Fibroblast of skin of right biceps (primary cell): Measurements from ENCODE around the gene TRAK1.
A peak's percentile ranks its signal among the peaks of the same experiment; 100 is the strongest.
"Not testable (repeated sequence)": the region's sequence is repeated elsewhere in the genome, so short reads cannot be mapped to it uniquely, and the experiment has no call there.

Experiments used
- DNase-seq: peaks from one replicate; pipeline ENCODE4 v3.0.0-alpha.2; 2013

TRAK1 gene

DNA sequence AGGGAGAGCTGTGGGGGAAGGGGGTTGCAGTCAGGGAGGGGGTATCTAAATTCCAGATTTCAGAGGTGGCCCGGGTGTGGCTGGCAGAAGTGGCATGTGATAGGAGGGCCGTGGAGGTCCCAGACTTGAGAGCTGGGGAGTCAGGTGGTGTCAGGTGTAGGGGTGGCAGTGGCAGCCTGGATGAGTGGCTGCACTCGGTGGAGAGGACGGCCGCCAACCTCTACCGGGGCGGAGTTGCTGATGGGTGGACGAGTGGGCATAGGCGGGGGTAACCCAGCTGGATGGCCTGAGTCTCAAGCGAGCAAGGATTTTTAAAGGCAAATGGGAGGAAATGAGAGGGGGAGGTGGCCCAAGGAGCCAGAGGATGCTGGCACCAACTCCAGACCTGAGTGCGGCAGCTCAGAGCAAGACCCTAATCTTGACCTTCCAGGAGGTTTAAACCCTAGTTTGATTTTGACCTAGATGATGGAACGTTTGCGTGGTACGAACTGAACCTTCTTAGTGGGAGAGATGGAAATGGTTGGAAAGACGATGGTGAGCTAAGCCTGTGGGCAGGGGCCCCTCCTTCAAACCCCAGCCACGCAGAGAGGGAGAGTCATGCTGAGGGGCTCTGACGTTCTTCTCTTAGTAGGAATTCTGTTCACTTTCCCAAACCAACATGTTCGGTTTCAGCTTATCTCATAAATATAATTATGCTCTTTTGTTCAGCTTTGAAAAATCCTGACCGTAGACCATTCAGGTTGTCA, 8.0 kb downstream of the TRAK1 start:
- no peak for DNase-seq

DNA sequence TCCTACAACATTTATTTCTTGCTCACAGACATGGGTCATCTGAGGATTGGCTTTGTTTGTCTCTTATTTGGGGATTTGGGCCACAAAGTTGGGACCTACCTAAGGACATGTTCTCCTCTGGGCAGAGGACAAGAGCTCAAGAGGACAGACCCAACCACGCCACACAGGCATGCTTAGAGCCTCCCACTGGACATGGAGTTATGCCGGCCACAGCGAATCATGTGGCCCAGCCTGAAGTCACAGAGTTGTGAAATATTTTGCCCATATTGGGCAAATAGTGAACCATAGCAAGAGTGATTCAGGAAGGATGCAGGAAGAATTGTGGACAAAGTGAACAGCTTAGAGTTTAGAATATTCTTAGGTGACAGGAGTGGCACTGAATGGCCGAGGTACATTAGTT, 9.9 kb downstream of the TRAK1 start:
- peak; percentile 80 for DNase-seq

DNA sequence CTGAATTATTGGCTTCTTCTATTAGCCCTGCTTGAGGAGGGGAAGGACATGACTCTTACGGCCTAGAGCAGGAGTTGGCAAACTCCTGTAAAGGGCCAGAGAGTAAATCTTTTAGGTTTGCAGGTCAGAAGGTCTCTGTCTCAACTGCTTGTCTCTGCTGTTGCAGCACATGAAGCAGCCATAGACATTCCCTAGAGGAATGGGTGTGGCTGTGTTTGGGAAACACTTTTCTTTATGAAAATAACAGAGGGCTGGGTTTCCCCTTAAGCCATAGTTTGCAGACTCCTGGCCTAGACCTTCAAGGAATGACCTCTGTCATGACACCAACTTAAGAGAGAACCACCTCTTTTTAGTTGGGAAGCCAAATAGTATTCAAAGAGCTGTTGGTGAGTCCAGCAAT, 10.3 kb downstream of the TRAK1 start:
- DNase-seq: no peak

DNA sequence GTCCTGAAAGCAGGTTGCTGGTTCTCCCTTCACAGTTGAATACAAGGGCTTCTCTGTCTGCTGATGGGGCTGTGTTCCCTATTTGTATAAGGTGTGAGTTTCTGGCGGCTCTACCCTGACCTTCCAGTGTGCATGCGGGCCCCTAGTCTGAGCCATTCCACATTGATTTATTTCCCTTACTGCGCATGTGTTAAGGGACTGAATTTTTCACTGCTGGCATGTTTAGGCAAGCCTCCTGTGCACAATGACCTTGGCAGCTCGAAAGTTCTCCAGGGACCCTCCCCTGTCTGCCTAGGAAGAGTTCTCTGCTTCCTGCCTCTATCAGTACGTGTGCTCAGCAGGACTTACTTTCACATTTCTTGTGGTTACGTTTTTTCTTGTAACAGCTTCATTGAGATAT, 11.4 kb downstream of the TRAK1 start:
- no peak for DNase-seq

DNA sequence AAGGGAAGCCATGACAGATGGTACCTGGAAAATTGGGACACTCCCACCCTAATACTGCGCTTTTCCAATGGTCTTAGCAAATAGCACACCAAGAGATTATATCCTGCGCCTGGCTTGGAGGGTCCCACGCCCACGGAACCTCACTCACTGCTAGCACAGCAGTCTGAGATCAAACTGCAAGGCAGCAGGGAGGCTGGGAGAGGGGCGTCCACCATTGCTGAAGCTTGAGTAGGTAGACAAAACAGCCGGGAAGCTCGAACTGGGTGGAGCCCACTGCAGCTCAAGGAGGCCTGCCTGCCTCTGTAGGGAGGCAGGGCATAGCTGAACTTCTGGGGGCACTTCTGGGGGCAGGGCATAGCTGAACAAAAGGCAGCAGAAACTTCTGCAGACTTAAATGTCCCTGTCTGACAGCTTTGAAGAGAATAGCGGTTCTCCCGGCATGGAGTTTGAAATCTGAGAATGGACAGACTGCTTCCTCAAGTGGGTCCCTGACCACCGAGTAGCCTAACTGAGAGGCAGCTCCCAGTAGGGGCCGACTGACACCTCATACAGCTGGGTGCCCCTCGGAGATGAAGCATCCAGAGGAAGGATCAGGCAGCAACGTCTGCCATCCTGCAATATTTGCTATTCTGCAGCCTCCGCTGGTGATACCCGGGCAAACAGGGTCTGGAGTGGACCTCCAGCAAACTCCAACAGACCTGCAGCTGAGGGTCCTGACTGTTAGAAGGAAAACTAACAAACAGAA, 12.9 kb downstream of the TRAK1 start:
- DNase-seq: not testable (repeated sequence)

DNA sequence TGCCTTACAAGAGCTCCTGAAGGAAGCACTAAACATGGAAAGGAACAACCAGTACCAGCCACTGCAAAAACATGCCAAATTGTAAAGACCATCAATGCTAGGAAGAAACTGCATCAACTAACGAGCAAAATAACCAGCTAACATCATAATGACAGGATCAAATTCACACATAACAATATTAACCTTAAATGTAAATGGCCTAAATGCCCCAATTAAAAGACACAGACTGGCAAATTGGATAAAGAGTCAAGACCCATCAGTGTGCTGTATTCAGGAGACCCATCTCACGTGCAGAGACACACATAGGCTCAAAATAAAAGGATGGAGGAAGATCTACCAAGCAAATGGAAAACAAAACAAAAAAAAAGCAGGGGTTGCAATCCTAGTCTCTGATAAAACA, 14.8 kb downstream of the TRAK1 start:
- not testable (repeated sequence) for DNase-seq

DNA sequence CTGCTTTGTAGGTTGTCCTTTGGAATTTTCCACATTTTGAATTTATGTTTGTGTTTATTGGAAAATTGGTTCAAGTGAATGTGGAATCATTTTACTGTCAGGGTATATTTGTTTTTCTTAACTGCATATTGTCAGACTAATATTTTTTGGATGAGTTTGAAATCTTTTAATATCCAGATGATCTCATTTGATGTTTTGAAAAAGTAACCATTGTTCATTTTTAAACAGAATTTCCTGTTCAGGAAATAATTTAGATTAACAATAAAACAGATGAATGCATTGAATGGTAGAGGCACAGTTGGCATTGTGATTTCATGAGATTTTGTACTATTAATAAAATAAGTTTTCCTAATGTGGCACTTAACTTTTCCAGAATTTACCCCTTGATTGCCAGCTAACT, 15.5 kb downstream of the TRAK1 start:
- no peak for DNase-seq

DNA sequence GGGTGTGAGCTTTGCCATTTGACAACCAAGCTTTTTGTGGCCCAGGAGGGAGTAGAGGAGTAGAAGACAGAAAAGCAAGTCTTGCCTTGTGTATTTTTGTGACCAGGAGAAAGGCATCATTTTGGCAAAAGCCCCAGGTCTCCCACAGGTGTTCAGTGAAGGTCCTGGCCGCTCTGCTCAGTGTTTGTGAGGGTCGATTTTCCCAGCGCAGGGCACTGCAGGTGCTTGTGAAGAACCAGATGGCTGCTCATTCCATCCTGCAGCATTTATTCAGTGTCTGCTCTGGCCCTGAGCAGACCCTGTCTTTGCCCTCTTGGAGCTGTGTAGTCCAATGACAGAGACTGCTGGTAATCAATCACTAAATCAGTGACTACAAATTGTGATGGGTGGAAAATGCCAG, 19.5 kb downstream of the TRAK1 start:
- no peak for DNase-seq

DNA sequence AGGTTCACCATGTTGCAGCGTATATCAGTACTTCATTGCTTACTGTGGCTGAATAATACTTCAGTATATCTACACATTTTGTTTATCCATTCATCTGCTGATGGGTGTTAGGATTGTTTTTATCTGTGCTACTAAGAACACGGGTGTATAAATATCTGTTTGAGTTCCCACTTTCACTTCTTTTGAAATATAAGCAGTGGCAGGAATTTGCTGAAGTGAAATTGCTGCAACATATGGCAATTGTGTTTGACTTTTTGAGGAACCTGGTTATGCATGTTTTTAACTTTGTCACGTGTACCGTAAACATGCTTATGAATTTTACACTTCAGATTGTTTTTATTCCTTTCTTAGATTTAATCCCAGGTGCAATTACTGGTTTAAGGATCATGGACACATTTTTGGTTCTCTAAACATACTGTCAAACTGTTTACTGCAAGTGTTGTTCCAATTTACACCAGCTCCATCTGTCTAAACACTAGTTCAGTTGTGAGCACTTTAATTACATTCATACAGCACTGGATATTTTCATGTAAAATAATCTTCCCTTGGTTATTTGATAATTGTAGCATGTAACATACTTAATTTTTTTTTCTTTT, 23.1 kb downstream of the TRAK1 start:
- DNase-seq: no peak

DNA sequence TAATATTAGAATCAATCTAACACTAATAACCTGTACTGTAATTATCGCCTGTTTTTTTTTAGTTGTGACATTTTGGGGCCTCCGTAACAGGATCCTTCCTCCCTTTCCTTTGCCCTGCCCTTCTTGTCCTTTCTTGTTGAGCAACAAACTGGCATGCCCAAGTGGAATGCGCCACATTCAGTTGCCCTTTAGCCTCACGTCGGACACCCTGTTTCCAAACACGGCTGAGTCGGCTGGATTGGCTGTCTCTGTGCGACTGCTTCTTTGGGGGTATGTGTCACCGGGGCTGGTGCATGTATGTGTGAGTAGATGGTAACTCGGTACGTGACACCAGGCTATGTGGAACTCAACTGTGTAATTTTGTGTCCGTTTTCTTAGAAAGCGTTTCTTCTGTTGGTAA, 24.1 kb downstream of the TRAK1 start:
- DNase-seq: no peak

DNA sequence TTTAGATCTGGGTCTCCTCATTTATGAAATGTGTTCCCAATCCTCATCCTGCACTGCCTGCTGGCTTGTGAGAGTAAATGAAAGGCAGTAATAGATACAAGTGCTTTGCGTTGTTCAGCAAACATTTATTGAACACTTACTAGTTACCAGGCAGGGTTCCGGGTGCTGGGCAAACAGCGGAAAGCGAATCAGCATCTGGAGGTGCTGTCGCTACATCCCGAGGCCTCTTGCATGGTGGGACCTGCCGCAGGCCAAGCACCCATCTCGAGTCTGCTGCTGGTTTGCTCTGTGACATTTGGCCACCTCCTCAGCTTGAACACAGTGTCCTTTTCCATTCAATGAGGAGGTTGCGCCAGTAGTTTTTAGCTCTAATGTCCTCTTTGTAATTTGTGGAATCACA, 24.8 kb downstream of the TRAK1 start:
- DNase-seq: no peak

DNA sequence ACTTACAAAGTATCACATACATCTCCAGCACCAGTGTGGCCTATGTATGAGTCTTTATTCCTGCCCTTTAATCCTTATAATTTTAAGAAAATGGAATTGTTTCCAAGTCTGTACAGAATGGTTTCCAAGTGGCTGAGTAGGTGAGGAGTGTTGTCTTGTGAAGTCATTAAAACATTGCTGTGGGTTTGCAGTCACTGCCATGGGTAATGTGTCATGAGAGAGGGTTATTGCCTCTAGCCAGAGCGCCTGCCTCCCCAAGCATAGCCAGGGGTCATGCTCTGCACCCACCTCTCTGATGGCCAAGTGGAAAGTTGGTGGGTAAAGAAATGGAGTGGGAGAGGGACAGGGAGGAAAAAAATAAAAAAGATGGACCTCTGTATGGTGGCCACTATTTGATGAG, 25.3 kb downstream of the TRAK1 start:
- peak; percentile 45 for DNase-seq

DNA sequence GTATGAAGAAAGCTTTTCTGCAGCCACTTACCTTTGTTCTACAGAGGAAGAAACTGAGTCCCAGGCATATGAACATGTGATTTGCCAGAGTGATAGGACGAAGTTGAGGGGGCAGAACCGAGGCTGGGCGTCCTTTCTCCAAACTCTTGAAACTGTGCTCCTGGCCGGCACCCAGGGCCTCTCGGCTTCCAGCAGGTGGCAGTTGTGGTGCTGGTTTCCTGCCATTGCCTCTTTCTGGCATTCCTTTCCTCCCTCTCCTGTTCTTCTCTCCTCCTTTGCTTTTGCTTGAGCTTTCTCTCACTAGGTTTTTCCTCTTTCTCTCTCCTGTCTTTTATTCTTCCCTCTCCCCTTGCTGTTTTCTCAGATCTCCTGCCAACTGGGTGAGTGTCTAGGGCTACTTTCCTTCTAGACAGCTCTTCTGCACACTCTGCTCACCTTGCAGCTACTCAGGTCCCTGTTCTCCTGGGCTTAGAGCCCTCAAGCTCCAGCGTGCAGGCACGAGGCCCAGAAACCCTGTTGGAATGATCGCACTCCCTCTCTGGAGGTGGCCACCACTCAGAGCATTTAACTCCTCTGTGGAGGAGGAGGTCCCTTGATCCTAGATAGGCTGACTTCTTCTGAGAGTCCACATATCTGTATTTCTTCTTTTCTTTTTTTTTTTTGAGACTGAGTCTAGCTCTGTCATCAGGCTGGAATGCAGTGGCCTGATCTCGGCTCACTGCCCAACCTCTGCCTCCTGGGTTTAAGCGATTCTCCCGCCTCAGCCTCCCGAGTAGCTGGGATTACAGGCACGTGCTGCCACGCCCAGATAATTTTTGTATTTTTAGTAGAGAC, 26.2 kb downstream of the TRAK1 start:
- DNase-seq: peak; percentile 89

DNA sequence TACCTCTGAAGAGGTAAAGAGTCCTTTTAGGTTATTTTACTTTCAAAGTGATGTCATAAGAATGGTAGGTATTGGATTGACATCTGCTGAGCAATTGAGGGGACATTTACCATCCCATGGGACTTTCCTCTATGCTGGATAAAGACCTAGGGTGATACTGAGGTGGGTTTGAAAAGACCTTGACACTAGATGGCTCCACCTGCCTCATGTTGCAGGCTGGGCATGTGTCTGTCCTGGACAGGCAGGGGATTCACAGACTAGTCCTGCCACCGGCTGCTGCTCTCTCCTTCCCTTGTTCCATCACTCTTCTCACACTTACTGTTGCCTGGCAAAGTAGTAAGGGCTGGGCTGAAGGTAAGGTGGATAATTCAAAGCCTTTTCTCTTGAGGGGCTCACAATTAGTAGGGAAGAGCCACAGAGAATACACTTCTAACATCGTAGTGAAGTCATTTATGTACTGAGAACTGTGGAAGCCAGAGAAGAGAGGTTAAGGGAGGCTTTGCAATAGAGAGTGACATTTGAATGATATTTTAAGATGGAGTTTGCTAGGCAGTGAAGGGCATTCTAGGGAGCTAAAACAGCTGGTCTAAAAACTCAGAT, 27.7 kb downstream of the TRAK1 start:
- peak; percentile 47 for DNase-seq

DNA sequence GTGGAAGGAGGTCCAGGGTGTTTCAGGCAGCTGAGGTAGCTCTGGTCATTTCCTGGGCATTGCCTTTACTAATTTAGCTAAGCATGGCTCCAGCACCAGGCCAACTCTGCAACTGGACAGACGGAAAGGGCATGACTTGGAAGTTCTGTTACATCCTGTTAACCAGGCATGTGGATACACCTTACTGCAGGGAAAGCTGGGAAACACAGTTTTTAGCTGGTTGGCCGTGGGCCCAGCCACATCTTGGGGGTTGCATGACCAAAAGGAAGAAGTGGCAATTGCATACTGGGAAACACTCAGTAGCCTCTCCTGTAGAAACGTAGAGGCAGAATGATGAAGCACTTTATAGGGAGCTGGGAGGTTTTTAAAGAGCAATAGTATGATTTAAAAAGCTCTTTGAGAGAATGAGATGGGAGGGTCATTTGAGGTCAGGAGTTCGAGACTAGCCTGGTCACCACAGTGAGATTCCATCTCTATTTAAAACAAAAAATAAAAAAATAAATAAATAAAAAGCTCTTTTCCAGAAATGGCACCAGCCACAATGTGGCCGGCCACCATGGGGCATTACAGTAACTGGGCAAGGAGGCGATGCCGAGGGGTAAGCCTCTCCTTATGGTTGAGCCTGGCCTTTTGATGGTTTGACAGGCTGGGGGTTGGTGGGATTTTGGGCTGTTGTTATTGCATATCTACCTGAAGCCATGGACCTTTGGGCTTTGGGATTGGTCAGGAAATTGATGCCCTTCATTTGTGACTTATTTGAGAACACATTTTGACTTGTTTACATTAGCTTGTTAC, 28.6 kb downstream of the TRAK1 start:
- DNase-seq: no peak

DNA sequence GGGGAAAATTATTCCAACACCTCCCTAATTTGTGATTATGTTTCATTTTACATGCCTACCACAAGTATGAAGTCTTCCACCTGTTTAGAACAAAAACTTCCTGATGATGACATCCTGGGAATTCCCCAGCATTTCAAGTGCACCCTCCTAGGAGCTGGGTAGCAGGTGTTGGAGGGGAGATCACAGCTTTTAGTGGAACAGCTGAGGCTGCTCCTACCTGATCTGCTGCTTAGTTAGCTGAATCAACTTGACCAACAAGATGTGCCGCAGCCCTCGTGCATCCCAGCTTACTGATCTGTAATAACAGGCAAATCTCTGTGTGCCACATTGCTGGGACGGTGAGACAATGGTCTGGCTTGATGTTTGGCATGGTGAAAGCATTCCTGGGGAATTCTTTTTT, 29.7 kb downstream of the TRAK1 start:
- no peak for DNase-seq

DNA sequence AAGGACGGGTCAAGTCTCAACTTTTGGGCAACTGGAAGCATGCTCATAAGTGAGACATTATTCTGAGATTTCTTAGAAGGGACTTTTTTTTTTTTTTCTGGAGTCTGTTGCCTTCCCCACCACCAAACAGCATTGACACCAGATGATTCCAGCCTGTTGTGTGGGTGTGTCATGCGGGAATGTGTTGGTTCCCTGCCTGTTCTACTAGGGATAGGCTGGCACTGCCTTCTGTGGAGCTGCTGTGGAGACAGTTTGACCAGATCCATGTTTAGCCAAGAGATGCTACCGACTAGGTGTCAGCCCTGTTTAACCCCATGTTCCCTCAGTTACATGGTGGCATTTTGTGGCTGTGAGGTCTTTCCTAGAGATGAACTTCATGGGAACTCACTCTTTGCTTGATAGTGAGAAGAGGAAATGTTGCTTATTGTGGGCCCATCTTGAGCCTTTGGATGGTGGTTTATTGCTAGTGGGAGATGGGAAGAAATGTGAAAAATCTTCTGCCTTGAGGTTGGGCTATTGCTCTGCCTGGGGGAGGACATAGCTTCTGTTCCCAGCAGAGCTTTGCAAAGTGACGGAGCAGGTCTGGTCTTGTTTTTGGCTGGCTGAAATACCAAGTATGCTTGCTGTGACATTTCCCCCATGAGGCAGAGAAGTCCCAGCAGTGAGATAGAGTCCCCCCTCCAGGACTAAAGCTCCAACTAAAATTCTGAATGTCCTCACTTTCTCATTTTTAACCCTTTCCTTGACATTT, 31.3 kb downstream of the TRAK1 start:
- DNase-seq: no peak

DNA sequence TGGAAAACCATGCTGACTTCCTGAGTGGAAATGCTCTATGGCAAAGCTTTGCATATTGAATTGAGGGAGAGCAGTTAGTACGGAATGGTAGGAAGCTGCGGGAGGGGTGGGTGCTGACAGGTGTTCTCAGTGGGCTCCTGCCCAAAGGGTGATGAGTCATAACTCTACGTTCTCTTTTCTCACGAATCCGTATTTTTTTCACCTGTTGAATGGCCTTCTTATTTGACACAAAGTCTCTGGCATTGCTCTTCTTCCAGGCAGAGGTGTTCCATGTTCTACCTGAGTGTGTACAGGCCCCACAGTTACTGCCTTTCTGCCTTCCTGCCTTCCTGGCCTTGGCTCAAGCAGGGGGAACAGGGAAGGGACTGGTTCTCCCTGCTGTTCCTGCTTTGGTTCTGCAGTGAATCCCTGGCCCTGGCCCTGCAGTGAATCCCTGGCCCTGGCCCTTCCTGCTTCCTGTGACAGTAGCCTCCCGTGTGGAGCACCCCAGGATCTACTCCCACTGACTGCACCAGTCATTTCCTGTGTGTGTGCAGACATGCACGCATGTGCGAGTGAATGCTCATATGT, 31.9 kb downstream of the TRAK1 start:
- peak; percentile 58 for DNase-seq

DNA sequence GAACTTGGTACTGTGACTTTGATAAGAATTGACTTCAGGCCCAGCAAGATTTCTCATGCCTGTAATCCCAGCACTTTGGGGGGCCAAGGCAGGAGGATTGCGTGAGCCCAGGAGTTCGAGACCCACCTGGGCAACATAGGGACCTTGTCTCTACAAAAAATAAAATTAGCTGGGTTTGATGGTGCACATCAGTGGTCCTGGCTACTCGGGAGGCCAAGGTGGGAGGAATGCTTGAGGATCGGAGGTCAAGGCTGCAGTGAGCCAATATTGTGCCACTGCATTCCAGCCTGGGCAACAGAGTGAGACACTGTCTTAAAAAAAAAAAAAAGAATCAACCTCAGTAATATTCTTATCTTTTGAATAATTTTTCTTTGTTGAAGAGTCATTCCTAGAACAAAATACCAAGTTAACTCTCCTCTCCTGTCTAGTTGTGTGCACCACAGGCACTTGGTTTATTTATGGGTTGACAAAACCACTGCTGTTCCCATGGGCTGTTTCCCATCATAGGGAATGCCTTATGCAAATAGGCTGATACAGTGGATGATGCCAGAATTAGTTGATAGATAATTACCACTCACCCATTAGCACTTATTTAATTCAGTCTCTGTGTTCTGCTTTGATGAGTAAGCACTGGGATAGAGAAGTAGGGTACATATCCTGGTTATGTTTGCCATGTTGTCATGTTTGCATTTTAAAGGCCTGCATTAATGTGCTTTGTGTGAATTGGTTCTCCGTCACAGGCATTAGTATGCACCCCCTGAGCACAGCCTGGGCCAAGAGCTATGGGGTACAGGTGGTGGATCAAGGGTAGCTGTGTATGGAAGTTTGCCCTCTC, 32.9 kb downstream of the TRAK1 start:
- no peak for DNase-seq

DNA sequence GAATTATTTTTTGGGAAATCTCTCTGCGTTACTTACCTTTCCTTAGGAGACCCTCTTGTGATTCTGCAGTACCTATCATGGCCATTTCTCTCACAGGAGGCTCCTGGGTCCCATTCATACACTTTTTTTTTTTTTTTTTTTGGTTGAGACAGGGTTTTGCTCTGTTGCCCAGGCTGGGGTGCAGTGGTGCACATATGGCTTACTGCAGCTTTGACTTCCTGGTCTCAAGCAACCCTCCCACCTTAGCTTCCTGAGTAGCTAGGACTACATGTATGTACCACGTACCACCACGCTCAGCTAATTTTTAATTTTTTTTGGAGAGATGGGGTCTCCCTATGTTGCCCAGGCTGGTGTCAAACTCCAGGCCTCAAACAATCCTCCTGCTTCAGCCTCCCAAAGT, 36.1 kb downstream of the TRAK1 start:
- DNase-seq: no peak
